Calu3 (cell line): ENCODE data around the gene IGFBP2. TPM values are rescaled to one million over a fixed set of nuclear protein-coding genes. Genes with fewer than 3 reads are reported as not detected.

Source experiments
- Bru-seq: library from RNA; stranded (reverse); fragments of 400-500 nt; gene quantifications from one replicate; lab custom pipeline; 2021; lab: Mats Ljungman, UMichigan
- BruChase-seq, 2 experiments: library from RNA; stranded (reverse); fragments of 400-500 nt; gene quantifications; one replicate each; lab custom pipeline; 2021; lab: Mats Ljungman, UMichigan
- BruUV-seq: library from RNA; stranded (reverse); fragments of 400-500 nt; replicated peaks from 2 replicates; lab custom pipeline; 2021; lab: Mats Ljungman, UMichigan
- CTCF ChIA-PET: fragments of 300-600 bp; sonication (Branson Sonifier 250); formaldehyde crosslinking; loops from one replicate; lab custom pipeline; 2022; ENCODE audit warnings: antibody characterized with exemption; lab: Charles Lee
- DNase-seq: peaks from one replicate; pipeline ENCODE4 v3.0.0; 2022
- H3K27ac Mint-ChIP-seq: one replicate; pipeline ENCODE4 v1.8.0; 2022; ENCODE audit warnings: mixed read lengths; ENCODE audit not compliant: unreplicated experiment
- H3K27me3 Mint-ChIP-seq: one replicate; pipeline ENCODE4 v1.8.0; 2022; ENCODE audit warnings: mixed read lengths; ENCODE audit not compliant: unreplicated experiment
- H3K36me3 Mint-ChIP-seq: one replicate; pipeline ENCODE4 v1.8.0; 2022; ENCODE audit warnings: mild to moderate bottlenecking, moderate library complexity, mixed read lengths; ENCODE audit not compliant: insufficient read depth, unreplicated experiment
- H3K4me1 Mint-ChIP-seq: one replicate; pipeline ENCODE4 v1.8.0; 2022; ENCODE audit warnings: mild to moderate bottlenecking, low read depth, mixed read lengths; ENCODE audit not compliant: unreplicated experiment
- H3K4me3 Mint-ChIP-seq: one replicate; pipeline ENCODE4 v1.8.0; 2022; ENCODE audit warnings: mild to moderate bottlenecking, low read depth, moderate library complexity, mixed read lengths; ENCODE audit not compliant: unreplicated experiment
- H3K9me3 Mint-ChIP-seq: one replicate; pipeline ENCODE4 v1.8.0; 2022; ENCODE audit warnings: low read depth, mixed read lengths; ENCODE audit not compliant: unreplicated experiment
- CTCF ChIP-seq: fragments of 200-600 bp; IDR thresholded peaks from one replicate; pipeline ENCODE4 v1.8.0; 2022; ENCODE audit warnings: antibody characterized with exemption; ENCODE audit not compliant: unreplicated experiment
- intact Hi-C: fragments of 100-400 bp; cut with micrococcal nuclease; formaldehyde crosslinking; loops from one replicate; pipeline ENCODE4 v1.10.0; 2022; ENCODE audit not compliant: unreplicated experiment
- long read RNA-seq: library from polyadenylated mRNA; stranded (forward); transcript quantifications from one replicate; pipeline ENCODE4 v2.0.0, GENCODE V29; 2022
- total RNA-seq: library from RNA; stranded (reverse); gene quantifications from 2 replicates; pipeline ENCODE4 v1.2.3, GENCODE V29; 2022

The IGFBP2 gene
- total RNA-seq, result 164 and 175 TPM in 2 replicates
- percentile 60 among the genes with signal in this experiment for Bru-seq, nascent RNA
- percentile 63 among the genes with signal in this experiment for BruChase-seq, experiment 1, labeled RNA remaining after a 6-hour chase
- BruChase-seq, experiment 2, labeled RNA remaining after a 2-hour chase, result percentile 58 among the genes with signal in this experiment
- long read RNA-seq, transcript IGFBP2-201 (4 exons, 1,439 nt), result major isoform, 522 of 555 reads
- long read RNA-seq, partial matches to known transcripts, result 20 of 555 reads
- long read RNA-seq, other reads (novel, unspliced or antisense), result 13 of 555 reads

GRCh38 chr2:216632952-216633615, at the start of gene IGFBP2:
TSS of gene IGFBP2 (plus strand) at chr2:216633420. CDS start at chr2:216633524, 104 bp downstream.
- Mint-ChIP-seq H3K9me3 (no peaks in the 10 kb centered on the region), H3K27ac (peak within 1 kb of the TSS; percentile 58), H3K36me3 (peaks cover 40% of the 10 kb centered on the region), H3K4me3 (peak within 1 kb of the TSS; percentile 97), H3K27me3 (peaks cover 60% of the 10 kb centered on the region), H3K4me1 (peaks cover 51% of the 10 kb centered on the region)
- TF ChIP-seq CTCF, result no peak
- intact Hi-C loops, result no loop called here
- CTCF ChIA-PET, result interaction anchor here (1.1 kb wide), 1 partner anchor 114 kb away, joined by 6 read pairs; no protein-coding TSS in a partner anchor
- DNase-seq, result peak; percentile 63
- no TSS peak for BruUV-seq

- BruUV-seq, result no TSS peak
- Mint-ChIP-seq H3K4me1 (no peaks in the 10 kb centered on the region), H3K36me3 (no peaks in the 10 kb centered on the region), H3K9me3 (no peaks in the 10 kb centered on the region), H3K4me3 (no peak overlapping the region), H3K27me3 (peaks cover 62% of the 10 kb centered on the region), H3K27ac (no peak overlapping the region)
- no peak for TF ChIP-seq CTCF
- DNase-seq, result no peak
- CTCF ChIA-PET, result interaction anchor here (0.6 kb wide), 1 partner anchor 7 kb away, joined by 4 read pairs; no protein-coding TSS in a partner anchor
- intact Hi-C loops, result no loop called here
Observed at GRCh38 chr2:216583606-216584005, 49.6 kb upstream of the IGFBP2 start.

GRCh38 chr2:216584112-216584511, 49.1 kb upstream of the IGFBP2 start:
- no peak for TF ChIP-seq CTCF
- CTCF ChIA-PET, result interaction anchor here (0.6 kb wide), 1 partner anchor 8 kb away, joined by 4 read pairs; no protein-coding TSS in a partner anchor
- BruUV-seq, result no TSS peak
- H3K36me3 Mint-ChIP-seq, result no peaks in the 10 kb centered on the region
- no peak for DNase-seq
- no peaks in the 10 kb centered on the region for H3K4me1 Mint-ChIP-seq
- peaks cover 62% of the 10 kb centered on the region for H3K27me3 Mint-ChIP-seq
- no peaks in the 10 kb centered on the region for H3K9me3 Mint-ChIP-seq
- no peak overlapping the region for H3K4me3 Mint-ChIP-seq
- no peak overlapping the region for H3K27ac Mint-ChIP-seq
- intact Hi-C loops, result no loop called here

- CTCF ChIA-PET, result no interaction called here
- no peak for TF ChIP-seq CTCF
- Mint-ChIP-seq H3K36me3 (no peaks in the 10 kb centered on the region), H3K4me3 (no peak overlapping the region), H3K9me3 (no peaks in the 10 kb centered on the region), H3K27ac (no peak overlapping the region), H3K4me1 (no peaks in the 10 kb centered on the region), H3K27me3 (peaks cover 48% of the 10 kb centered on the region)
- intact Hi-C loops, result no loop called here
- no peak for DNase-seq
- no TSS peak for BruUV-seq
Observed at GRCh38 chr2:216585441-216585840, 47.8 kb upstream of the IGFBP2 start.
